Sigmoid colon (tissue), 7 donors: ENCODE results near the gene GLRA1. TPM values are rescaled to one million over a fixed set of nuclear protein-coding genes. Genes with fewer than 3 reads are reported as not detected.

Source experiments
- DNase-seq: peaks from one replicate; pipeline ENCODE4 v3.0.0-alpha.2; 2019
- H3K27ac ChIP-seq, 4 donors: fragments of 200-600 bp; sonication (generic); one replicate each; pipeline ENCODE4 v1.5.1; 2016 to 2019; ENCODE audit warnings: mild to moderate bottlenecking in 1 of 4
- H3K27me3 ChIP-seq, 3 donors: fragments of 200-600 bp; sonication (generic); one replicate each; pipeline ENCODE4 v1.5.1; 2019; ENCODE audit warnings: mild to moderate bottlenecking in 1 of 3
- H3K36me3 ChIP-seq, 4 donors: fragments of 200-600 bp; sonication (generic); one replicate each; pipeline ENCODE4 v1.5.1; 2016 to 2019
- H3K4me1 ChIP-seq, 4 donors: fragments of 200-600 bp; sonication (generic); one replicate each; pipeline ENCODE4 v1.5.1; 2017 to 2019
- H3K4me3 ChIP-seq, 4 donors: fragments of 200-600 bp; sonication (generic); one replicate each; pipeline ENCODE4 v1.5.1; 2017 to 2019; ENCODE audit warnings: mild to moderate bottlenecking in 2 of 4, moderate library complexity in 1 of 4
- H3K9me3 ChIP-seq, 4 donors: fragments of 200-600 bp in 3 of 4; sonication (generic) in 3 of 4; one replicate each; pipeline versions ENCODE4 v1.5.1 to v1.6.1; 2013 to 2019
- CTCF ChIP-seq, 4 experiments: fragments of 450-650 bp in 3 of 4; fragments of 200-600 bp in 1 of 4; IDR thresholded peaks; one replicate each; pipeline ENCODE4 v1.5.1; 2016 to 2019; ENCODE audit warnings: antibody characterized with exemption in 4 of 4, mild to moderate bottlenecking in 3 of 4, moderate library complexity in 2 of 4
- EP300 ChIP-seq, 4 donors: sonication (generic); formaldehyde crosslinking; IDR thresholded peaks; one replicate each; pipeline ENCODE4 v1.6.1; 2017; ENCODE audit warnings: antibody characterized with exemption in 4 of 4
- POLR2A ChIP-seq, 2 donors: fragments of 450-650 bp; IDR thresholded peaks; one replicate each; pipeline ENCODE4 v1.6.1; 2016; ENCODE audit warnings: antibody characterized with exemption in 2 of 2, mild to moderate bottlenecking in 2 of 2, moderate library complexity in 2 of 2
- POLR2AphosphoS5 ChIP-seq, 4 donors: sonication (generic); formaldehyde crosslinking; IDR thresholded peaks; one replicate each; pipeline ENCODE4 v1.6.1; 2017; ENCODE audit warnings: antibody characterized with exemption in 4 of 4
- WGBS, 2 donors: extraction: QIAGEN DNeasy Blood & Tissue Kit; methylation state at CpG; one replicate each; pipeline ENCODE4 v1.1.7; 2013; 5-methylcytosine and 5-hydroxymethylcytosine counted together
- intact Hi-C: fragments of 100-400 bp; cut with DNase I; formaldehyde crosslinking; loops from one replicate; pipeline ENCODE4 v1.15.1; 2023
- polyA plus RNA-seq, 3 donors: library from polyadenylated mRNA; stranded (reverse); fragments of 200-250 nt; gene quantifications; one replicate each; pipeline ENCODE4 v1.2.3, GENCODE V29; 2013
- total RNA-seq, 4 donors: library from RNA; depleted of rRNA; stranded (reverse); fragments of >200 nt; gene quantifications; one replicate each; pipeline ENCODE4 v1.1.0, GENCODE V29; 2016
- donor health status: healthy with polysubstance abuse.
- donor health status: Bipolar disorder and iron deficiency.
- donor health status: healthy.

GLRA1 gene
- total and polyA plus RNA-seq, 7 donors, result not detected

GRCh38 chr5:151937851-151938250 is 13.2 kb upstream of the GLRA1 start:
- Histone ChIP-seq H3K4me1 (no peaks in the 10 kb centered on the region), H3K9me3 (no peaks in the 10 kb centered on the region), H3K27ac (no peak overlapping the region), H3K27me3 (no peaks in the 10 kb centered on the region), H3K4me3 (no peak overlapping the region), H3K36me3 (no peaks in the 10 kb centered on the region)
- intact Hi-C loops, result no loop called here
- DNase-seq, result no peak
- TF ChIP-seq CTCF (IDR thresholded peaks at IDR 0.05), result no peak
- no peak for TF ChIP-seq POLR2A (IDR thresholded peaks at IDR 0.05)
- TF ChIP-seq EP300 (IDR thresholded peaks at IDR 0.05), result no peak
- no peak for TF ChIP-seq POLR2AphosphoS5 (IDR thresholded peaks at IDR 0.05)

GRCh38 chr5:151935135-151935695 is 10.6 kb upstream of the GLRA1 start:
- DNase-seq, result no peak
- H3K27me3 ChIP-seq, result no peaks in the 10 kb centered on the region
- no peaks in the 10 kb centered on the region for H3K4me1 ChIP-seq
- H3K36me3 ChIP-seq, result no peaks in the 10 kb centered on the region
- H3K27ac ChIP-seq, result no peak overlapping the region
- TF ChIP-seq EP300 (IDR thresholded peaks at IDR 0.05) (no peak), CTCF (IDR thresholded peaks at IDR 0.05) (no peak), POLR2A (IDR thresholded peaks at IDR 0.05) (no peak), POLR2AphosphoS5 (IDR thresholded peaks at IDR 0.05) (no peak)
- H3K9me3 ChIP-seq, result peaks cover 0 to 11% (median under 1%) of the 10 kb centered on the region in 4 donors
- WGBS, 2 donors, result 46 to 70% methylated on average over 3 of the region's 3 CpGs
- intact Hi-C loops, result no loop called here
- H3K4me3 ChIP-seq, result no peak overlapping the region

- Histone ChIP-seq H3K27ac (no peak overlapping the region), H3K36me3 (no peaks in the 10 kb centered on the region), H3K4me1 (no peaks in the 10 kb centered on the region), H3K27me3 (peaks cover 0 to 2% (median 1%) of the 10 kb centered on the region in 3 donors), H3K4me3 (no peak overlapping the region), H3K9me3 (peaks cover 0 to 11% (median 3%) of the 10 kb centered on the region in 4 donors)
- TF ChIP-seq EP300 (IDR thresholded peaks at IDR 0.05) (no peak), POLR2A (IDR thresholded peaks at IDR 0.05) (no peak)
- WGBS, 2 donors, result 74 to 81% methylated on average over 2 of the region's 2 CpGs
- DNase-seq, result no peak
- intact Hi-C loops, result no loop called here
These were observed 6.6 kb upstream of the GLRA1 start for GRCh38 chr5:151931260-151931659.

- no peak for DNase-seq
- Histone ChIP-seq H3K4me3 (no peak overlapping the region), H3K27me3 (peaks cover 0 to 22% (median 7%) of the 10 kb centered on the region in 3 donors), H3K4me1 (no peaks in the 10 kb centered on the region), H3K36me3 (no peaks in the 10 kb centered on the region), H3K27ac (no peak overlapping the region), H3K9me3 (peaks cover 0 to 5% (median 0%) of the 10 kb centered on the region in 4 donors)
- TF ChIP-seq POLR2AphosphoS5 (IDR thresholded peaks at IDR 0.05) (no peak), EP300 (IDR thresholded peaks at IDR 0.05) (no peak), POLR2A (IDR thresholded peaks at IDR 0.05) (no peak), CTCF (IDR thresholded peaks at IDR 0.05) (no peak)
- 46 to 54% methylated on average over 3 of the region's 3 CpGs for whole genome bisulfite sequencing, 2 donors
- intact Hi-C loops, result no loop called here
These were observed 1.5 kb upstream of the GLRA1 start for GRCh38 chr5:151926188-151926587.

DNA sequence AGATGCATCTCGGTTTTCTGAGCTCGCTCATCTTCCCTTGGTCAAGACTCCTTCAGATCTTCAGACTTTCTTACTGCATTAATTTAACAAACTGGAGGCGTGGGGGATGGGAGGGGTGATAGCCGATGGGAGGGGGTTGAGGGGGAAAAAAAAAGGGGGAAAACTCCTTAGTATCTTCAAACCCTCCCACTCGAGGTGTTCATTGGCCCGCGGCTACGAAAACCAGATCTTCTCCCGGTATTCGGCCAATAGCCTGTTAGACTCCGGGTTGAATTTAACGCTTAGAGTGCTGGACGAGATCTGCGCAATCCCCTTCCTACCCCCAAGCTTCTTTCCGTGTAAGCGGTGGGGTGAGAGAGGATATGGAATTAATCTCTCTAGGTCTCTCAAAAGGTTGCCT is 689 bp upstream of the GLRA1 start:
- 14 to 27% methylated on average over 16 of the region's 16 CpGs for WGBS, 2 donors

More for the DNA sequence above, 689 bp upstream of the GLRA1 start:
- Histone ChIP-seq H3K4me3 (no peak overlapping the region), H3K27me3 (peaks cover 0 to 22% (median 7%) of the 10 kb centered on the region in 3 donors), H3K4me1 (no peaks in the 10 kb centered on the region), H3K36me3 (no peaks in the 10 kb centered on the region), H3K27ac (no peak overlapping the region), H3K9me3 (peaks cover 0 to 5% (median 0%) of the 10 kb centered on the region in 4 donors)
- TF ChIP-seq POLR2AphosphoS5 (IDR thresholded peaks at IDR 0.05) (no peak), CTCF (IDR thresholded peaks at IDR 0.05) (no peak), EP300 (IDR thresholded peaks at IDR 0.05) (no peak), POLR2A (IDR thresholded peaks at IDR 0.05) (no peak)
- intact Hi-C loops, result no loop called here
- DNase-seq, result no peak
